ENCODE measurements around the gene CHCT1.

Gene CHCT1

GRCh38 chr17:60442271-60443173 is 20.2 kb downstream of the CHCT1 start:
- no peak for DNase-seq (ENCODE audit: low read depth in 2 of 2)

GRCh38 chr17:60443713-60444112 is 21.4 kb downstream of the CHCT1 start:
- DNase-seq (ENCODE audit: low read depth in 2 of 2) = no peak

GRCh38 chr17:60445144-60445543 is 22.9 kb downstream of the CHCT1 start:
- DNase-seq (ENCODE audit: low read depth in 2 of 2) = no peak

- DNase-seq (ENCODE audit: low read depth in 2 of 2) = no peak
Measured at GRCh38 chr17:60447375-60447774, 25.1 kb downstream of the CHCT1 start.

- no peak for DNase-seq (ENCODE audit: low read depth in 2 of 2)
Measured at GRCh38 chr17:60451071-60451470, 28.8 kb downstream of the CHCT1 start.

- DNase-seq (ENCODE audit: low read depth in 2 of 2) = no peak
Measured at GRCh38 chr17:60451965-60452364, 29.7 kb downstream of the CHCT1 start.

GRCh38 chr17:60455378-60455777 is 33.1 kb downstream of the CHCT1 start:
- DNase-seq (ENCODE audit: low read depth in 2 of 2) = no peak

GRCh38 chr17:60457148-60457547 is 34.9 kb downstream of the CHCT1 start:
- no peak for DNase-seq (ENCODE audit: low read depth in 2 of 2)

- DNase-seq (ENCODE audit: low read depth in 2 of 2) = no peak
Measured at GRCh38 chr17:60461584-60461983, 39.3 kb downstream of the CHCT1 start.

- DNase-seq (ENCODE audit: low read depth in 2 of 2) = no peak
Measured at GRCh38 chr17:60463157-60463835, 41.0 kb downstream of the CHCT1 start.

GRCh38 chr17:60464343-60464742 is 42.1 kb downstream of the CHCT1 start:
- no peak for DNase-seq (ENCODE audit: low read depth in 2 of 2)

- no peak for DNase-seq (ENCODE audit: low read depth in 2 of 2)
Measured at GRCh38 chr17:60468371-60468770, 46.1 kb downstream of the CHCT1 start.

GRCh38 chr17:60471451-60471850 is 49.2 kb downstream of the CHCT1 start:
- no peak for DNase-seq (ENCODE audit: low read depth in 2 of 2)

- DNase-seq (ENCODE audit: low read depth in 2 of 2) = no peak
Measured at GRCh38 chr17:60472449-60472848, 50.2 kb downstream of the CHCT1 start.

GRCh38 chr17:60473788-60474187 is 51.5 kb downstream of the CHCT1 start:
- no peak for DNase-seq (ENCODE audit: low read depth in 2 of 2)
